Large intestine (tissue), 12 donors: Measurements from ENCODE around the gene CISD3. TPM values are rescaled to one million over a fixed set of nuclear protein-coding genes. Genes with fewer than 3 reads are reported as not detected.
A peak's percentile ranks its signal among the peaks of the same experiment; 100 is the strongest.

Experiments used
- DNase-seq, 2 donors: peaks; one replicate each; pipeline versions ENCODE4 v3.0.0 to v3.0.0-alpha.2; 2013
- H3K27ac ChIP-seq: one replicate; pipeline ENCODE4 v1.5.1; 2013; ENCODE audit warnings: low read length
- H3K27me3 ChIP-seq: 2 replicates; pipeline ENCODE4 v1.6.1; 2013; ENCODE audit warnings: low read length; ENCODE audit not compliant: control insufficient read depth, insufficient read depth
- H3K36me3 ChIP-seq: 2 replicates; pipeline ENCODE4 v1.6.1; 2013; ENCODE audit warnings: low read length; ENCODE audit not compliant: control insufficient read depth, insufficient read depth
- H3K4me1 ChIP-seq: one replicate; pipeline ENCODE4 v1.6.1; 2013; ENCODE audit warnings: low read length; ENCODE audit not compliant: control insufficient read depth, insufficient read depth
- H3K4me3 ChIP-seq: one replicate; pipeline ENCODE4 v1.5.1; 2013; ENCODE audit warnings: low read length
- H3K9me3 ChIP-seq: one replicate; pipeline ENCODE4 v1.6.1; 2013; ENCODE audit warnings: mild to moderate bottlenecking, low read depth, low read length, moderate library complexity; ENCODE audit not compliant: control insufficient read depth
- WGBS: methylation state at CpG from one replicate; pipeline ENCODE4 v1.1.5; 2013; ENCODE audit warnings: low lambda C conversion rate; ENCODE audit not compliant: insufficient coverage; 5-methylcytosine and 5-hydroxymethylcytosine counted together
- long read RNA-seq, 11 donors: transcript quantifications; one replicate each; lab custom pipeline, GENCODE V29; 2026
- polyA plus RNA-seq: library from polyadenylated mRNA; unstranded; fragments of 120-200 nt; gene quantifications from one replicate; pipeline ENCODE4 v1.2.1, GENCODE V29; 2013

The CISD3 gene
- 47.7 TPM for polyA plus RNA-seq
- long read RNA-seq, donor 1, transcript CISD3-204 (4 exons, 2,074 nt), result major isoform, 28 of 37 reads
- long read RNA-seq, donor 1, transcript CISD3-206 (3 exons, 2,326 nt), result minor isoform, 6 of 37 reads
- long read RNA-seq, donor 1, partial matches to known transcripts, result 0 of 37 reads
- long read RNA-seq, donor 1, other reads (novel, unspliced or antisense), result 0 of 37 reads
- long read RNA-seq, donor 2, transcript CISD3-204 (4 exons, 2,074 nt), result major isoform, 85 of 115 reads
- long read RNA-seq, donor 2, transcript CISD3-206 (3 exons, 2,326 nt), result minor isoform, 10 of 115 reads
- long read RNA-seq, donor 2, partial matches to known transcripts, result 5 of 115 reads
- long read RNA-seq, donor 2, other reads (novel, unspliced or antisense), result 11 of 115 reads
- long read RNA-seq, donor 3, result 0 reads
- long read RNA-seq, donor 4, partial matches to known transcripts, result 0 of 6 reads
- long read RNA-seq, donor 4, other reads (novel, unspliced or antisense), result 0 of 6 reads
- long read RNA-seq, donor 5, transcript CISD3-204 (4 exons, 2,074 nt), result major isoform, 27 of 30 reads
- long read RNA-seq, donor 5, partial matches to known transcripts, result 0 of 30 reads
- long read RNA-seq, donor 5, other reads (novel, unspliced or antisense), result 0 of 30 reads
- long read RNA-seq, donor 6, transcript CISD3-204 (4 exons, 2,074 nt), result major isoform, 56 of 99 reads
- long read RNA-seq, donor 6, transcript CISD3-205 (2 exons, 773 nt), result minor isoform, 5 of 99 reads
- long read RNA-seq, donor 6, transcript CISD3-206 (3 exons, 2,326 nt), result minor isoform, 16 of 99 reads
- long read RNA-seq, donor 6, partial matches to known transcripts, result 15 of 99 reads
- long read RNA-seq, donor 6, other reads (novel, unspliced or antisense), result 7 of 99 reads
- long read RNA-seq, donor 7, transcript CISD3-204 (4 exons, 2,074 nt), result major isoform, 18 of 32 reads
- long read RNA-seq, donor 7, transcript CISD3-206 (3 exons, 2,326 nt), result minor isoform, 5 of 32 reads
- long read RNA-seq, donor 7, partial matches to known transcripts, result 7 of 32 reads
- long read RNA-seq, donor 7, other reads (novel, unspliced or antisense), result 0 of 32 reads
- long read RNA-seq, donor 8, transcript CISD3-204 (4 exons, 2,074 nt), result major isoform, 87 of 142 reads
- long read RNA-seq, donor 8, transcript CISD3-206 (3 exons, 2,326 nt), result minor isoform, 27 of 142 reads
- long read RNA-seq, donor 8, partial matches to known transcripts, result 16 of 142 reads
- long read RNA-seq, donor 8, other reads (novel, unspliced or antisense), result 9 of 142 reads
- long read RNA-seq, donor 9, transcript CISD3-204 (4 exons, 2,074 nt), result major isoform, 47 of 57 reads
- long read RNA-seq, donor 9, transcript CISD3-206 (3 exons, 2,326 nt), result minor isoform, 9 of 57 reads
- long read RNA-seq, donor 9, partial matches to known transcripts, result 0 of 57 reads
- long read RNA-seq, donor 9, other reads (novel, unspliced or antisense), result 0 of 57 reads
- long read RNA-seq, donor 10, transcript CISD3-204 (4 exons, 2,074 nt), result major isoform, 60 of 95 reads
- long read RNA-seq, donor 10, transcript CISD3-206 (3 exons, 2,326 nt), result minor isoform, 31 of 95 reads
- long read RNA-seq, donor 10, partial matches to known transcripts, result 0 of 95 reads
- long read RNA-seq, donor 10, other reads (novel, unspliced or antisense), result 0 of 95 reads
- long read RNA-seq, donor 11, transcript CISD3-206 (3 exons, 2,326 nt), result minor isoform, 20 of 72 reads
- long read RNA-seq, donor 11, transcript CISD3-204 (4 exons, 2,074 nt), result major isoform, 48 of 72 reads
- long read RNA-seq, donor 11, partial matches to known transcripts, result 0 of 72 reads
- long read RNA-seq, donor 11, other reads (novel, unspliced or antisense), result 0 of 72 reads

- H3K27ac ChIP-seq, result peak within 1 kb of the TSS; percentile 98
- peak; percentile 88 to 93 for DNase-seq
- no CpG with 5 or more reads among the region's 92 CpGs for WGBS
- H3K27me3 ChIP-seq, result no peaks in the 10 kb centered on the region
- peaks cover 23% of the 10 kb centered on the region for H3K36me3 ChIP-seq
- no peaks in the 10 kb centered on the region for H3K9me3 ChIP-seq
- H3K4me3 ChIP-seq, result peak within 1 kb of the TSS; percentile 66
- peaks cover 65% of the 10 kb centered on the region for H3K4me1 ChIP-seq
Measured at GRCh38 chr17:38729886-38730525, at the start of gene CISD3. Gene CISD3 (plus strand): TSS chr17:38730341. CDS start chr17:38730359, 18 bp downstream.

- H3K27me3 ChIP-seq, result peaks cover 8% of the 10 kb centered on the region
- DNase-seq, result no peak
- no CpG with 5 or more reads among the region's 3 CpGs for WGBS
Measured at GRCh38 chr17:38681096-38681495, 49.0 kb upstream of the CISD3 start.

GRCh38 chr17:38685491-38685890 is 44.6 kb upstream of the CISD3 start:
- Histone ChIP-seq H3K27ac (no peak overlapping the region), H3K27me3 (no peaks in the 10 kb centered on the region)
- 90% methylated on average over 3 of the region's 12 CpGs for WGBS

More at GRCh38 chr17:38681096-38681495, 49.0 kb upstream of the CISD3 start:
- H3K9me3 ChIP-seq, result no peaks in the 10 kb centered on the region
- H3K27ac ChIP-seq, result no peak overlapping the region
- no peaks in the 10 kb centered on the region for H3K36me3 ChIP-seq
- no peaks in the 10 kb centered on the region for H3K4me1 ChIP-seq
- no peak overlapping the region for H3K4me3 ChIP-seq

GRCh38 chr17:38687286-38687685 is 42.9 kb upstream of the CISD3 start:
- H3K4me3 ChIP-seq, result no peak overlapping the region
- DNase-seq, result no peak
- H3K9me3 ChIP-seq, result no peaks in the 10 kb centered on the region
- WGBS, result no CpG with 5 or more reads among the region's 5 CpGs
- H3K27ac ChIP-seq, result no peak overlapping the region
- no peaks in the 10 kb centered on the region for H3K36me3 ChIP-seq
- H3K27me3 ChIP-seq, result no peaks in the 10 kb centered on the region
- no peaks in the 10 kb centered on the region for H3K4me1 ChIP-seq

More at GRCh38 chr17:38685491-38685890, 44.6 kb upstream of the CISD3 start:
- H3K4me3 ChIP-seq, result no peak overlapping the region
- no peaks in the 10 kb centered on the region for H3K9me3 ChIP-seq
- no peaks in the 10 kb centered on the region for H3K4me1 ChIP-seq
- H3K36me3 ChIP-seq, result no peaks in the 10 kb centered on the region
- no peak for DNase-seq

- H3K36me3 ChIP-seq, result no peaks in the 10 kb centered on the region
- no peaks in the 10 kb centered on the region for H3K9me3 ChIP-seq
- DNase-seq, result no peak
- H3K27ac ChIP-seq, result peak overlapping the region; percentile 19
- no peak overlapping the region for H3K4me3 ChIP-seq
- no peaks in the 10 kb centered on the region for H3K27me3 ChIP-seq
- WGBS, result no CpG with 5 or more reads among the region's 4 CpGs
- H3K4me1 ChIP-seq, result peaks cover 10% of the 10 kb centered on the region
Measured at GRCh38 chr17:38690386-38690785, 39.8 kb upstream of the CISD3 start.

GRCh38 chr17:38691154-38691553 is 39.0 kb upstream of the CISD3 start:
- H3K9me3 ChIP-seq, result no peaks in the 10 kb centered on the region
- H3K36me3 ChIP-seq, result no peaks in the 10 kb centered on the region
- H3K27me3 ChIP-seq, result no peaks in the 10 kb centered on the region
- WGBS, result no CpG with 5 or more reads among the region's 4 CpGs
- no peak overlapping the region for H3K4me3 ChIP-seq
- H3K27ac ChIP-seq, result no peak overlapping the region
- peak in 1 of 2 donors; percentile 32 for DNase-seq
- peaks cover 10% of the 10 kb centered on the region for H3K4me1 ChIP-seq

GRCh38 chr17:38693700-38694329 is 36.3 kb upstream of the CISD3 start:
- WGBS, result no CpG with 5 or more reads among the region's 12 CpGs
- Histone ChIP-seq H3K9me3 (no peaks in the 10 kb centered on the region), H3K4me3 (no peak overlapping the region), H3K36me3 (no peaks in the 10 kb centered on the region), H3K27me3 (no peaks in the 10 kb centered on the region), H3K27ac (no peak overlapping the region), H3K4me1 (peaks cover 10% of the 10 kb centered on the region)
- peak; percentile 62 to 69 for DNase-seq

GRCh38 chr17:38697061-38697820 is 32.9 kb upstream of the CISD3 start:
- Histone ChIP-seq H3K36me3 (no peaks in the 10 kb centered on the region), H3K4me1 (peaks cover 27% of the 10 kb centered on the region), H3K27ac (no peak overlapping the region), H3K4me3 (no peak overlapping the region), H3K27me3 (no peaks in the 10 kb centered on the region), H3K9me3 (no peaks in the 10 kb centered on the region)
- no peak for DNase-seq
- no CpG with 5 or more reads among the region's 4 CpGs for WGBS
